HepG2 (cell line): ENCODE results near the gene FAM187B. TPM values are rescaled to one million over a fixed set of nuclear protein-coding genes. Genes with fewer than 3 reads are reported as not detected.

Experiments
- ATAC-seq: fragments of 200-7000 bp; cut with Tn5 transposase; 3 replicates; pipeline ENCODE4 v1.9.1; 2020; ENCODE audit warnings: mild to moderate bottlenecking, moderate library complexity
- BruUV-seq: library from RNA; stranded (reverse); fragments of 400-500 nt; replicated peaks from 2 replicates; lab custom pipeline; 2021; lab: Mats Ljungman, UMichigan
- CTCF ChIA-PET: fragments of 300-600 bp; formaldehyde crosslinking; extraction: SDS; loops from one replicate; lab custom pipeline; 2021; ENCODE audit warnings: low total read pairs, inconsistent platforms, low intra/inter-chr PET ratio; lab: Yijun Ruan, JAX
- POLR2A ChIA-PET: fragments of 350-600 bp; sonication (Branson Sonifier 250); formaldehyde crosslinking; loops from one replicate; lab custom pipeline; 2020; ENCODE audit warnings: antibody characterized with exemption, inconsistent platforms; lab: Yijun Ruan, JAX
- DNase-seq: peaks from one replicate; pipeline ENCODE4 v3.0.0-alpha.2; 2015; ENCODE audit warnings: low spot score
- FAIRE-seq: peaks from 3 replicates; lab custom pipeline; 2011; peaks lifted over from hg19 to GRCh38; lab: Jason Lieb, UNC
- H2AFZ ChIP-seq: one replicate; pipeline ENCODE4 v1.6.1; 2011; ENCODE audit warnings: low read length, inconsistent platforms
- H3K27ac ChIP-seq: fragments of 300-600 bp; 3 replicates; pipeline ENCODE4 v1.8.0; 2011; ENCODE audit warnings: mixed run types, mild to moderate bottlenecking, mixed read lengths, low read length, inconsistent platforms; ENCODE audit not compliant: insufficient read depth; ENCODE audit errors: extremely low read length
- H3K27me3 ChIP-seq, 2 experiments: fragments of 200-600 bp in 1 of 2; 2 replicates in 1 of 2; 3 replicates in 1 of 2; pipeline versions ENCODE4 v1.6.0 to v1.8.0; 2011; ENCODE audit warnings: low read length in 2 of 2, mild to moderate bottlenecking in 2 of 2, moderate library complexity in 2 of 2, inconsistent platforms in 1 of 2; ENCODE audit not compliant: insufficient read depth in 2 of 2, control insufficient read depth in 1 of 2
- H3K36me3 ChIP-seq, 2 experiments: fragments of 200-600 bp in 1 of 2; replicated peaks in 1 of 2; 2 replicates in 1 of 2; 3 replicates in 1 of 2; pipeline versions ENCODE4 v1.5.1 to v1.8.0; 2011; ENCODE audit warnings: low read length in 2 of 2, inconsistent platforms in 1 of 2; ENCODE audit not compliant: insufficient read depth in 2 of 2, control insufficient read depth in 1 of 2
- H3K4me1 ChIP-seq: 2 replicates; pipeline ENCODE4 v1.5.1; 2012; ENCODE audit warnings: low read length, inconsistent platforms; ENCODE audit not compliant: insufficient read depth
- H3K4me2 ChIP-seq: 2 replicates; pipeline ENCODE4 v1.6.0; 2011; ENCODE audit warnings: low read depth, low read length, inconsistent platforms
- H3K4me3 ChIP-seq, 3 experiments: fragments of 200-600 bp in 1 of 3; sonication (generic), shearing (Covaris generic) in 1 of 3; replicated peaks in 1 of 3; 2 replicates each; pipeline ENCODE4 v1.5.1; 2011 to 2016; ENCODE audit warnings: low read length in 3 of 3, inconsistent platforms in 2 of 3, low read depth in 2 of 3, mild to moderate bottlenecking in 2 of 3, control low read depth in 1 of 3, mixed read lengths in 1 of 3; ENCODE audit not compliant: insufficient read depth in 1 of 3
- H3K79me2 ChIP-seq: one replicate; pipeline ENCODE4 v1.6.1; 2011; ENCODE audit warnings: low read length, inconsistent platforms; ENCODE audit not compliant: insufficient read depth
- H3K9ac ChIP-seq: 2 replicates; pipeline ENCODE4 v1.6.0; 2011; ENCODE audit warnings: mild to moderate bottlenecking, low read depth, low read length, inconsistent platforms; ENCODE audit not compliant: insufficient read depth
- H3K9me3 ChIP-seq: 2 replicates; pipeline ENCODE4 v1.5.1; 2012; ENCODE audit warnings: mild to moderate bottlenecking, low read length
- H4K20me1 ChIP-seq: 2 replicates; pipeline ENCODE4 v1.6.0; 2011; ENCODE audit warnings: inconsistent platforms, mild to moderate bottlenecking, low read length, moderate library complexity; ENCODE audit not compliant: insufficient read depth
- AKAP8 ChIP-seq: sonication (generic); formaldehyde crosslinking; IDR thresholded peaks from 2 replicates; pipeline ENCODE4 v1.5.1; 2020; ENCODE audit warnings: mild to moderate bottlenecking, missing genetic modification reagents
- CCDC6 ChIP-seq: sonication (generic); formaldehyde crosslinking; IDR thresholded peaks from 2 replicates; pipeline ENCODE4 v1.8.1; 2022; ENCODE audit warnings: mild to moderate bottlenecking, missing genetic modification reagents, moderate library complexity
- EZH2 ChIP-seq: conservative IDR thresholded peaks from 2 replicates; pipeline ENCODE4 v1.6.1; 2012; ENCODE audit warnings: mild to moderate bottlenecking, low read depth, low read length, moderate library complexity
- GABPB1 ChIP-seq: IDR thresholded peaks from 2 replicates; pipeline ENCODE4 v1.6.1; 2016; ENCODE audit warnings: mild to moderate bottlenecking, missing genetic modification reagents, moderate library complexity, missing compliant biosample characterization
- MYNN ChIP-seq: sonication (generic); formaldehyde crosslinking; IDR thresholded peaks from 2 replicates; pipeline ENCODE4 v1.4.0; 2020; ENCODE audit warnings: mild to moderate bottlenecking, low read depth, missing genetic modification reagents
- TAF1 ChIP-seq: sonication (generic); formaldehyde crosslinking; IDR thresholded peaks from 2 replicates; pipeline ENCODE4 v1.4.0; 2020; ENCODE audit warnings: missing genetic modification reagents
- ZFP1 ChIP-seq: IDR thresholded peaks from 2 replicates; pipeline ENCODE4 v1.6.1; 2016
- ZIK1 ChIP-seq: sonication (generic); formaldehyde crosslinking; IDR thresholded peaks from 2 replicates; pipeline ENCODE4 v1.5.0; 2020; ENCODE audit warnings: mild to moderate bottlenecking, low read depth, missing genetic modification reagents, borderline replicate concordance
- ZMAT3 ChIP-seq: sonication (generic); formaldehyde crosslinking; conservative IDR thresholded peaks from 2 replicates; pipeline ENCODE4 v1.7.0; 2021; ENCODE audit warnings: missing genetic modification reagents
- ZNF549 ChIP-seq: sonication (generic); formaldehyde crosslinking; IDR thresholded peaks from 2 replicates; pipeline ENCODE4 v1.5.0; 2020; ENCODE audit warnings: missing genetic modification reagents
- ZNF816 ChIP-seq: sonication (generic); formaldehyde crosslinking; IDR thresholded peaks from 2 replicates; pipeline ENCODE4 v1.8.0; 2022; ENCODE audit warnings: missing genetic modification reagents, mild to moderate bottlenecking, borderline replicate concordance
- WGBS: methylation state at CpG from one replicate; pipeline ENCODE4 v1.1.6; 2017; ENCODE audit warnings: low lambda C conversion rate; 5-methylcytosine and 5-hydroxymethylcytosine counted together
- in situ Hi-C: cut with HindIII; loops from 2 replicates; pipeline ENCODE4 v1.10.0; 2017; ENCODE audit warnings: low pct_unique_long_range_greater_than_20kb; ENCODE audit not compliant: extremely low pct_ligation_motif_present
- intact Hi-C: fragments of 100-400 bp; cut with micrococcal nuclease; formaldehyde crosslinking; loops from one replicate; pipeline ENCODE4 v1.10.0; 2022; ENCODE audit not compliant: unreplicated experiment
- polyA plus RNA-seq, 8 experiments: library from polyadenylated mRNA; depleted of rRNA in 3 of 8; stranded (reverse) in 7 of 8; unstranded in 1 of 8; fragments of >200 nt; fragmentation: Illumina TruSeq in 4 of 8; extraction: Trizol in 4 of 8; gene quantifications; 2 replicates each; pipeline versions ENCODE4 v1.2.1 to v1.2.3, GENCODE V29; 2011 to 2016; ENCODE audit warnings: low read depth in 4 of 8, missing spikeins in 1 of 8, mixed read lengths in 1 of 8; ENCODE audit not compliant: insufficient read depth in 1 of 8
- total RNA-seq, 5 experiments: library from RNA; depleted of rRNA; stranded (reverse); fragments of >200 nt; fragmentation: Illumina TruSeq; extraction: Trizol; gene quantifications; 2 replicates each; pipeline ENCODE4 v1.2.3, GENCODE V29; 2016; ENCODE audit warnings: low read depth in 1 of 5
- TF ChIP-seq, protein P1 (sequence below): IDR thresholded peaks from 2 replicates; pipeline ENCODE4 v1.6.1; 2016; ENCODE audit warnings: missing genetic modification reagents, missing compliant biosample characterization
- TF ChIP-seq, protein P2 (sequence below): sonication (generic); formaldehyde crosslinking; IDR thresholded peaks from 2 replicates; pipeline ENCODE4 v1.5.0; 2020; ENCODE audit warnings: missing genetic modification reagents, mild to moderate bottlenecking, borderline replicate concordance
- TF ChIP-seq, protein P3 (sequence below): IDR thresholded peaks from 2 replicates; pipeline ENCODE4 v1.6.1; 2016; ENCODE audit warnings: missing biosample characterization, missing genetic modification reagents, low read depth
- TF ChIP-seq, protein P4 (sequence below): sonication (generic); formaldehyde crosslinking; IDR thresholded peaks from 2 replicates; pipeline ENCODE4 v1.5.1; 2020; ENCODE audit warnings: missing genetic modification reagents, mild to moderate bottlenecking, borderline replicate concordance

The FAM187B gene
- total and polyA plus RNA-seq, 2 of the 13 experiments (the other 11 are each of a cell fraction or from before 2014, with no cell fraction given), result not detected

DNA sequence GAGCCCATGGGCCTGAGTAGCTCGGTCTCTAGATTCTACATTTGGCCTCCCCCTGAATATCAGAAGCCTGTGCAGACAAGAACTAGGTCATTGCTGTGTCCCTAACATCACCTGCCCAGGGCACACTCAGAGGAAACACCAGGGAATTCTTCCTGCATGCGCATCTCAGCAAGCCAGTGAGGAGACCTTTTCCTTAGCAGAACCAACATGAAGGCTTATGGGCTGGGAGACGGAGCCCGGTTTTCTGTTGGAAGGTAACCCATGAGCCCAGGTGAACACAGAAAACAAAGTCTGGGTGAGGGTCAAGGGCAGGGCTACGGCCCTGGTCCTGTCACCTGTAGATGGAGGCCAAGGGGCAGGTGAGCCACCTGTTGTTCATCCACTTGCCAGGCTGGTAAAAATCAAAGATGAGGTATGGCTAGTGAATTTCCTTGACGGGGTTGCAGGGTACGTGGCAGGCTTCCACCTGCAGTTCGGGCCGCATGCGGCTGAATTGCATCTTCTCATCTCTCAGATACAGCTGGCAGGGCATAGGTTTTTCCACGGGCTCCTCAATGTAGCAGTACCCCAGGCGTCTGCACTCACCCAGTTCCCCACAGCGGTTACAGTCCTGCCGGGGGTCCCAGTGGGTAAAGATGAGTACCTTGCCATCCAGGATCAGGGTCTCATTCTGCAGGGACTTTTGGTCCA lies 3.6 kb upstream of the FAM187B start (continued):
- no peak for TF ChIP-seq GABPB1 (CRISPR knock-in tag)
- no peak for TF ChIP-seq ZIK1 (CRISPR knock-in tag)
- TF ChIP-seq, protein P1, sequence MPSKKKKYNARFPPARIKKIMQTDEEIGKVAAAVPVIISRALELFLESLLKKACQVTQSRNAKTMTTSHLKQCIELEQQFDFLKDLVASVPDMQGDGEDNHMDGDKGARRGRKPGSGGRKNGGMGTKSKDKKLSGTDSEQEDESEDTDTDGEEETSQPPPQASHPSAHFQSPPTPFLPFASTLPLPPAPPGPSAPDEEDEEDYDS (CRISPR knock-in tag), result no peak
- TF ChIP-seq CCDC6 (CRISPR knock-in tag), result no peak
- TF ChIP-seq, protein P2, sequence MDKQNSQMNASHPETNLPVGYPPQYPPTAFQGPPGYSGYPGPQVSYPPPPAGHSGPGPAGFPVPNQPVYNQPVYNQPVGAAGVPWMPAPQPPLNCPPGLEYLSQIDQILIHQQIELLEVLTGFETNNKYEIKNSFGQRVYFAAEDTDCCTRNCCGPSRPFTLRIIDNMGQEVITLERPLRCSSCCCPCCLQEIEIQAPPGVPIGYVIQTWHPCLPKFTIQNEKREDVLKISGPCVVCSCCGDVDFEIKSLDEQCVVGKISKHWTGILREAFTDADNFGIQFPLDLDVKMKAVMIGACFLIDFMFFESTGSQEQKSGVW (CRISPR knock-in tag), result no peak

DNA sequence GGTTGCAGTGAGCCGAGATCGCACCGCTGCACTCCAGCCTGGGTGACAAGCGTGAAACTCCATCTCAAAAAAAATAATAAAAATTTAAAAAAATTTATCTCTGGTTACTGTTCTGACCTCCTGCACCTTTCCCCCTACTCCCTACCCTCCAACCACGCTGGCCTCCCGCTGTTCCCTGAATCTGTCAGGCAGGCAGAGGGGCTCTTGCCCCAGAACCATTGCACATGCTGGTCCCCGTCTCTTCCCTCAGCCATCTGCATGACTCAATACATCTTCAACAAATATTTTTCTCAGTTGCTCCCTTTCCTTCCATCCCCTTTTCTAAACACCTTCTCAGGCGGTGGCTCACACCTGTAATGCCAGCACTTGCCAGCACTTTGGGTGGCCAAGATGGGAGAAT lies 1.1 kb upstream of the FAM187B start:
- intact Hi-C loops, result no loop called here
- in situ Hi-C loops, result no loop called here
- Histone ChIP-seq H3K79me2 (no peaks in the 10 kb centered on the region), H3K4me1 (peaks cover 8% of the 10 kb centered on the region; the same call in 1 of the 2 replicates), H3K9me3 (no peaks in the 10 kb centered on the region), H4K20me1 (no peaks in the 10 kb centered on the region), H3K9ac (no peak overlapping the region), H2AFZ (no peak overlapping the region), H3K36me3 (no peaks in the 10 kb centered on the region), H3K4me3 (no peak overlapping the region), H3K4me2 (no peak overlapping the region), H3K27me3 (peaks cover 0 to 6% of the 10 kb centered on the region in 2 experiments; a peak in 1 of 5 replicates), H3K27ac (no peak overlapping the region)
- DNase-seq (no peak), ATAC-seq (no peak), FAIRE-seq (no peak)
- POLR2A ChIA-PET, result no interaction called here
- 85% methylated on average over 8 of the region's 8 CpGs for WGBS
- CTCF ChIA-PET, result no interaction called here
- no peak for TF ChIP-seq ZNF816
- no peak for TF ChIP-seq TAF1 (CRISPR knock-in tag)
- TF ChIP-seq MYNN (CRISPR knock-in tag), result no peak
- TF ChIP-seq ZMAT3, result no peak
- TF ChIP-seq ZFP1 (CRISPR knock-in tag), result no peak
- TF ChIP-seq AKAP8 (CRISPR knock-in tag), result no peak
- TF ChIP-seq, protein P3, sequence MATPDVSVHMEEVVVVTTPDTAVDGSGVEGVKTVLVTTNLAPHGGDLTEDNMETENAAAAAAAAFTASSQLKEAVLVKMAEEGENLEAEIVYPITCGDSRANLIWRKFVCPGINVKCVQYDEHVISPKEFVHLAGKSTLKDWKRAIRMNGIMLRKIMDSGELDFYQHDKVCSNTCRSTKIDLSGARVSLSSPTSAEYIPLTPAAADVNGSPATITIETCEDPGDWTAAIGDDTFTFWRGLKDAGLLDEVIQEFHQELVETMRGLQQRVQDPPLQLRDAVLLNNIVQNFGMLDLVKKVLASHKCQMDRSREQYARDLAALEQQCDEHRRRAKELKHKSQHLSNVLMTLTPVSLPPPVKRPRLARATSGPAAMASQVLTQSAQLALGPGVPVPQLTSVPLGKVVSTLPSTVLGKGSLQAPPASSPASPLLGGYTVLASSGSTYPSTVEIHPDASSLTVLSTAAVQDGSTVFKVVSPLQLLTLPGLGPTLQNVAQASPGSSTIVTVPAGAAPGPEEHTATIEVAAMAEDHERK, result no peak
- TF ChIP-seq ZNF549, result no peak
- TF ChIP-seq EZH2, result no peak
- TF ChIP-seq, protein P4, sequence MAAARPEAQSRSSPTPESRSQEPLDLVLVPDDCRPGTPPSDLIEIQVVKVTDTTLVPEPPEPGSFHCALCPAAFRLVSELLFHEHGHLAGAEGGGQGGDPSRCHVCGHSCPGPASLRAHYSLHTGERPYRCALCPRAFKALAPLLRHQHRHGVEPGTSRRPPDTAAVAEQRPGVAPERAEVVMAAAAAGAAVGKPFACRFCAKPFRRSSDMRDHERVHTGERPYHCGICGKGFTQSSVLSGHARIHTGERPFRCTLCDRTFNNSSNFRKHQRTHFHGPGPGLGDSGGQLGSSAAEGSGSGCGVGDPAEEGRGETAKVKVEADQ, result no peak
- no TSS peak for BruUV-seq
